Activated T-helper 17 cell treated with anti-CD3 and anti-CD28 coated beads, Interleukin-2, amount 50 U/mL, for 72 hours (primary cell): ENCODE measurements around the gene SIM2. TPM values are rescaled to one million over a fixed set of nuclear protein-coding genes. Genes with fewer than 3 reads are reported as not detected.
A peak's percentile ranks its signal among the peaks of the same experiment; 100 is the strongest.

ENCODE experiments used
- ATAC-seq: fragments of 150-1000 bp; cut with Tn5 transposase; replicated peaks from 2 replicates; pipeline ENCODE4 v1.10.0; 2021; ENCODE audit warnings: mild to moderate bottlenecking, moderate library complexity
- H3K27ac Mint-ChIP-seq: one replicate; pipeline ENCODE4 v1.8.0; 2022; ENCODE audit warnings: mixed read lengths
- H3K27me3 Mint-ChIP-seq: one replicate; pipeline ENCODE4 v1.8.0; 2022; ENCODE audit warnings: mixed read lengths
- H3K36me3 Mint-ChIP-seq: one replicate; pipeline ENCODE4 v1.8.0; 2022; ENCODE audit warnings: low read depth, mild to moderate bottlenecking, mixed read lengths
- H3K4me1 Mint-ChIP-seq: one replicate; pipeline ENCODE4 v1.8.0; 2022; ENCODE audit warnings: mixed read lengths
- H3K4me3 Mint-ChIP-seq: one replicate; pipeline ENCODE4 v1.8.0; 2022; ENCODE audit warnings: mild to moderate bottlenecking, mixed read lengths
- H3K9me3 Mint-ChIP-seq: one replicate; pipeline ENCODE4 v1.8.0; 2022; ENCODE audit warnings: mixed read lengths
- total RNA-seq, 2 donors: library from RNA; stranded (reverse); gene quantifications; one replicate each; pipeline ENCODE4 v1.2.3, GENCODE V29; 2022

The SIM2 gene
- total RNA-seq, 2 donors from 2014 or later, result 3.9 to 4.2 TPM

DNA sequence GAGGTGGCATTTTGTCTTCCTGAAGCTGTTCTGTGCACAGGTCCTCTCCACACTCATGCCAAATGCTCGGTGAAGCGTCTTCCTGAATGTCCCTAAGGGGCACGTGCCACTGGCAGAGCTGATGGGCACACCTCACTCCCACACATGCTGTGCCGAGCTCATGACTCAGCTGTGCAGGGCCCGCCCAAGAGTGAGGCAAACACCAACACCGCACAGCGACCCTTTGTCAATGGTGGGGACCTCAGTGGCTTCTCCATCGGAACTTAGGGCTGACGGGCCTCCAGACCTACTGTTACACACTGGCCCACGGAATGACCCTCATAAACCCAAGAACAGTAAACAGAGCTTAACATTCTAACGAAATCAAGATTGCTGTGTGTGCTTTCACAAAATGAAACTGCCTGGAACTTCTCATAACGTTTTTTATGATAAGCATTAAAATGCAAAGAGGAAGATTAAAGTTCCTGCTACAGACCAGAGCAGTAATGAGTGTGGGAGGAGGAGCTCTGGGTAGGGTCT is 89.3 kb downstream of the SIM2 start:
- no peaks in the 10 kb centered on the region for H3K4me1 Mint-ChIP-seq
- H3K27ac Mint-ChIP-seq, result no peak overlapping the region
- H3K9me3 Mint-ChIP-seq, result no peaks in the 10 kb centered on the region
- H3K36me3 Mint-ChIP-seq, result no peaks in the 10 kb centered on the region
- no peak overlapping the region for H3K4me3 Mint-ChIP-seq
- ATAC-seq, result no peak
- H3K27me3 Mint-ChIP-seq, result no peaks in the 10 kb centered on the region

DNA sequence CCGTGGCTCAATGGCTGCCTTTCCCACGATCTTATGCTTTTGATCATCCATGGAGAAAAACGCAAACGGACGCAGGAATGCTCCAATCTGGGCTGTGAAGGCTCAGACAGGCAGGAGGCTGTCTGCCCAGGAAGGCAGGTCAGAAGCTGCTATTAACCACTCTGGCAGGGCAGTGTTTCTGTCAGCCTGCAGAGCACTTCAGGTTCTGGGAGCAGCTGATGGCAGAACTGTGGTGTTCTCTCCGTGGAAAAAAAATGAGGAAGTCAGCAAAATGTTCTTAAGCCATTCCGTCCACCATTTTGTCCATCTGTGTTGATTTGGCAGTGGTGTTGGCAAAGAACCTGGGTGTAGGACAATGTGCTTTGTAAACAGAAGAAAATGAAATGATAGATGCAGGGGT is 91.7 kb downstream of the SIM2 start:
- Mint-ChIP-seq H3K36me3 (no peaks in the 10 kb centered on the region), H3K27me3 (no peaks in the 10 kb centered on the region), H3K9me3 (no peaks in the 10 kb centered on the region), H3K27ac (no peak overlapping the region), H3K4me3 (no peak overlapping the region), H3K4me1 (peaks cover 6% of the 10 kb centered on the region)
- no peak for ATAC-seq

DNA sequence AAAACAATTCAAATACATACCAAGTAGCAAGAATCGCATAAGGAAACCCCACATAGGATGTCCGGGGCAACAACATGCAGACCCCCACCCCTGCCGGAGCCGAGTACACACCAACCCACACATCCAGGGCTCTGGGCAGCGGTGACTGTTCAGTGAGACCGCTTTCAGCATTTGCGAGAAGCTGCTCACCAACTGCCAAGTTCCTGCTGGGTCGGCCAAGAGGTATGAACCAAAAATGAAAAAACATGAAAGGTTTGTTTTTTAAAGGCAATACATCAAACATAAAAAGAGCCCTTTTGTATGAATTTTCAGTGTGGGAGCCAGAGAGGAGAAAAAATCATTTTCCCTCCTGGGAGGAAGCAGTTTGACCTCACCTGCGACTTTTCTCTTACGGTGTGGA is 92.3 kb downstream of the SIM2 start:
- ATAC-seq, result no peak
- Mint-ChIP-seq H3K27me3 (no peaks in the 10 kb centered on the region), H3K27ac (no peak overlapping the region)

DNA sequence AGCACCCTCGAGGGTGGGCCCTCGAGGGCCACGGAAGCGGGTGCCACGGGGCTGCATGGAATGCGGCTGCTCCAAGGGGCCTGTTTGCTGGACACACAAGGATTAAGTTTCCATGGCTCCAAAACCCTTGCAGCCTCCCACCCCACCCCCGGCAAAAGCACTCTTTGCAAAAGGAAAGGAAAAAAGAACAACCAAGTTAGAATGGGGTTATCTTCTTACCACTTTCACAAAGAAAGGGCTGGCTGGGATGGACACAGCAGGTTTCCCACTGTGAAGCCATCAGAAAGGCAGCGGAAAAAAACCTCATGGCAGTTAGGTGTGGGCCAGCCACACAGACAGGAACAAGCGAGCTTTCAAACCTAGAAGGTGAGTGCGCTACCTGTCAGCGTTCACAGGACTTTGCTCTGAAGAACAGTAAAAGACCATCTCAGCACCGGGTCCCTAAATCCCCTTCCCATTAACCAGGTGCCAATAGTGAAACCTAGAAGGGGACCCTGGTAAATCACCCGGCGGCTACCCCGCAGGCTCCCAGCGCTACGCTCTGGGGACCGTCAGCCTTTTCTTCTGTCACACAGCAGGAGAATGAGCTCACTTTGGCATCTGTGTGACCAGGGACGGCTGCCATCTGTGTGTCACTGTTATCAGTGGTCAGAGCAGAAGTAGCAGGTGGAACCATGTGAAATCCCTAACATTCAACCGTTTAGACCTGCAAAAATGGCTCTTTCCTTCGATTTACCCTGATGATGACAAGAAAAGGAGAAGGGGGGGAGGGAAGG is 93.0 kb downstream of the SIM2 start:
- no peaks in the 10 kb centered on the region for H3K9me3 Mint-ChIP-seq
- H3K4me1 Mint-ChIP-seq, result peaks cover 6% of the 10 kb centered on the region
- no peak overlapping the region for H3K27ac Mint-ChIP-seq
- no peak for ATAC-seq
- no peaks in the 10 kb centered on the region for H3K27me3 Mint-ChIP-seq
- H3K4me3 Mint-ChIP-seq, result no peak overlapping the region
- no peaks in the 10 kb centered on the region for H3K36me3 Mint-ChIP-seq

More for the DNA sequence above, 92.3 kb downstream of the SIM2 start:
- Mint-ChIP-seq H3K9me3 (no peaks in the 10 kb centered on the region), H3K36me3 (no peaks in the 10 kb centered on the region), H3K4me1 (peaks cover 6% of the 10 kb centered on the region), H3K4me3 (no peak overlapping the region)

DNA sequence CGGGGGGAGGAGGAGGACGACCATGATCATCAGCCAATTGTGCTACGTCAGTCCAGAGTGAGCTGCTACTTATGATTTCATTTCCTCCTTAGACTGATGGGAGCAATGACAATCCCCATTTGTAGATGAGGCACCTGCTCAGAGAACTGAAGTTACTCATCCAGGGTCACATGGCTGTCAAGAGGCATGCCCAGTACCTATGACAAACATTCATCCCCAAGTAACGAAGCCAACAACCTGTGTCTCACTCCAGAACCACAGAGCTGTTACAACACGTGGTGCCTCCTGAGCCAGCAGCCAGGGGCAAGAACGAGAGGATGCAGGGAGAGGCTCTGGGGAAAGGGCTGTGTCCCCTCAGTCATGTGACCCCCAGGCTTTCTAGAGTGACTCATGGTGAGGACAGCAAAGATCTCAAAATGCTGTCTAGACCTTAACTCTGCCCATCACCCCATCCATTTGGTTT is 93.6 kb downstream of the SIM2 start:
- ATAC-seq, result peak; percentile 93
- Mint-ChIP-seq H3K4me1 (peaks cover 6% of the 10 kb centered on the region), H3K36me3 (no peaks in the 10 kb centered on the region), H3K4me3 (no peak overlapping the region), H3K27me3 (no peaks in the 10 kb centered on the region), H3K9me3 (peaks cover under 1% of the 10 kb centered on the region), H3K27ac (no peak overlapping the region)

DNA sequence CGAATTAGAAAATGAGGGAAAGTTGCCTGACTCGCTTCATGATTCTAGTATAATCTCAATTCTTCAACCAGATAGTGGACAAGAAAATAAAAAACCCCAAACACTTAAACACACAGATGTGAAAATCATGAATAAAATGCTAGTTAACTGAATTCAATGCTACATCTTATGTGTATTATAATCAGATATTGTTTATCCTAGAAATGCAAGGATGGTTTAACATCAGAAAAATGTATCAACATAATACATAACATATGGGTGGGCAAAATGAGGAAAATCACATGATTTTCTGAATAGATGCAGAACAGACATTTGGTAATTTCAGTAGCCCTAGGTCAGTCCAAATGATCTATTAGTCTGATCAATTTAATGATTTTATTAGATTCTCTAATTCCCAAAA is 97.2 kb downstream of the SIM2 start:
- peaks cover 10% of the 10 kb centered on the region for H3K4me1 Mint-ChIP-seq

DNA sequence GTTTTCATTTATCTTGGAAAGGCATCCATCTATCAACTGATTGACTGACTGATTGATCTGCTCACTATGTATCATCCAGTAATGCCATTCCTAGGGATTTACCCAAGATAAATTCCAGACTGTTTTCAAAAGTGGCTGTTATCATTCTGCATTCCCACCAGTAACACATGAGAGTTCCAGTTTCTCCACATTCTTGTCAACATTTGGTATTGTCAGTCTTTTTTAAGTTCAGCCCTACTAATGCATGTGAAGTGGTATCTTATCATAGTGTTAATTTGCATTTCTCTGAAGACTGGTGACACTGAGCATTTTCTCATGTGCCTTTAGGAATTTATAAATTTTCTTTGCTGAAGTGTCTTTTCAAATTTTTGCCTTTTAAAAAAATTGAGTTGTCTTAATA is 99.6 kb downstream of the SIM2 start:
- H3K4me3 Mint-ChIP-seq, result no peak overlapping the region
- peaks cover 15% of the 10 kb centered on the region for H3K9me3 Mint-ChIP-seq
- peaks cover 10% of the 10 kb centered on the region for H3K4me1 Mint-ChIP-seq
- no peak for ATAC-seq
- peaks cover 4% of the 10 kb centered on the region for H3K36me3 Mint-ChIP-seq
- no peak overlapping the region for H3K27ac Mint-ChIP-seq
- no peaks in the 10 kb centered on the region for H3K27me3 Mint-ChIP-seq

More for the DNA sequence above, 97.2 kb downstream of the SIM2 start:
- no peak for ATAC-seq
- H3K9me3 Mint-ChIP-seq, result peaks cover 15% of the 10 kb centered on the region
- no peaks in the 10 kb centered on the region for H3K36me3 Mint-ChIP-seq
- no peaks in the 10 kb centered on the region for H3K27me3 Mint-ChIP-seq
- H3K4me3 Mint-ChIP-seq, result no peak overlapping the region
- H3K27ac Mint-ChIP-seq, result no peak overlapping the region

Other genes with a start within 250 kb of the SIM2 start
- gene CLDN14, start 219.0 kb upstream of the SIM2 start, total RNA-seq, result under 1 TPM in 1 of 2 donors, not detected in 1; 0.69 TPM